ENCODE results near the gene USHBP1.

Gene USHBP1

DNA sequence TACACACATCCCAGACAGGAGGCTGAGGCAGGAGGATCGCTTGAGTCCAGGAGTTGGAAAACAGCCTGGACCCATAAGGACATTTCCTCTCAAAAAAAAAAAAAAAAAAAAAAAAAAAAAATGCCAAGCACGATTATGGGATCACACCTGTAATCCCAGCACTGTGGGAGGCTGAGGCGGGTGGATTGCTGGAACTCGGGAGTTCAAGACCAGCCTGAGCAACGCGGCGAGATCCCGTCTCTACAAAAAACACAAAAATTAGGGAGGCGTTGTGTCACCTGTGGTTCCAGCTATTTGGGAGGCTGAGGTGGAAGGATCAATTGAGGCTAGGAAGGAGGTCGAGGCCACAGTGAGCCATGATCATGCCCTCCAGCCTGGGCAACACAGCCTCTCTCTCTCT lies 39.5 kb downstream of the USHBP1 start:
- no peak overlapping the region for H3K27ac ChIP-seq (ENCODE audit: low read length)
- H3K27me3 ChIP-seq (ENCODE audit: insufficient read depth, low read length, poor library complexity) = no peaks in the 10 kb centered on the region
- H3K9ac ChIP-seq (ENCODE audit: low read depth, low read length) = no peak overlapping the region; the same call in 1 of the 2 replicates
- peaks cover 26% of the 10 kb centered on the region for H3K4me1 ChIP-seq (ENCODE audit: insufficient read depth, low read length)
- H3K4me2 ChIP-seq (ENCODE audit: insufficient read depth, low read length) = peak overlapping the region; percentile 86
- TF ChIP-seq, protein P1, sequence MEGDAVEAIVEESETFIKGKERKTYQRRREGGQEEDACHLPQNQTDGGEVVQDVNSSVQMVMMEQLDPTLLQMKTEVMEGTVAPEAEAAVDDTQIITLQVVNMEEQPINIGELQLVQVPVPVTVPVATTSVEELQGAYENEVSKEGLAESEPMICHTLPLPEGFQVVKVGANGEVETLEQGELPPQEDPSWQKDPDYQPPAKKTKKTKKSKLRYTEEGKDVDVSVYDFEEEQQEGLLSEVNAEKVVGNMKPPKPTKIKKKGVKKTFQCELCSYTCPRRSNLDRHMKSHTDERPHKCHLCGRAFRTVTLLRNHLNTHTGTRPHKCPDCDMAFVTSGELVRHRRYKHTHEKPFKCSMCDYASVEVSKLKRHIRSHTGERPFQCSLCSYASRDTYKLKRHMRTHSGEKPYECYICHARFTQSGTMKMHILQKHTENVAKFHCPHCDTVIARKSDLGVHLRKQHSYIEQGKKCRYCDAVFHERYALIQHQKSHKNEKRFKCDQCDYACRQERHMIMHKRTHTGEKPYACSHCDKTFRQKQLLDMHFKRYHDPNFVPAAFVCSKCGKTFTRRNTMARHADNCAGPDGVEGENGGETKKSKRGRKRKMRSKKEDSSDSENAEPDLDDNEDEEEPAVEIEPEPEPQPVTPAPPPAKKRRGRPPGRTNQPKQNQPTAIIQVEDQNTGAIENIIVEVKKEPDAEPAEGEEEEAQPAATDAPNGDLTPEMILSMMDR (IDR thresholded peaks at IDR 0.05; ENCODE audit: borderline replicate concordance, extremely low read depth, low read length, poor library complexity, severe bottlenecking) = no peak
- no peak for TF ChIP-seq EZH2 (IDR thresholded peaks at IDR 0.05; ENCODE audit: borderline replicate concordance, low read depth, low read length, severe bottlenecking)
- no peaks in the 10 kb centered on the region for H3K79me2 ChIP-seq (ENCODE audit: insufficient read depth, low read length)
- peaks cover 4% of the 10 kb centered on the region for H3K36me3 ChIP-seq (ENCODE audit: insufficient read depth, low read length)
- no peak overlapping the region for H2AFZ ChIP-seq (ENCODE audit: low read depth, low read length)
- no peak for ATAC-seq (ENCODE audit: insufficient read depth, low read depth)
- H3K9me3 ChIP-seq (ENCODE audit: insufficient read depth, low read length, severe bottlenecking) = no peaks in the 10 kb centered on the region
- no peak for DNase-seq
- peaks cover 6% of the 10 kb centered on the region for H4K20me1 ChIP-seq (ENCODE audit: insufficient read depth, low read length)
- no peak overlapping the region for H3K4me3 ChIP-seq (ENCODE audit: low read depth in 1 of 2, low read length in 2 of 2)

DNA sequence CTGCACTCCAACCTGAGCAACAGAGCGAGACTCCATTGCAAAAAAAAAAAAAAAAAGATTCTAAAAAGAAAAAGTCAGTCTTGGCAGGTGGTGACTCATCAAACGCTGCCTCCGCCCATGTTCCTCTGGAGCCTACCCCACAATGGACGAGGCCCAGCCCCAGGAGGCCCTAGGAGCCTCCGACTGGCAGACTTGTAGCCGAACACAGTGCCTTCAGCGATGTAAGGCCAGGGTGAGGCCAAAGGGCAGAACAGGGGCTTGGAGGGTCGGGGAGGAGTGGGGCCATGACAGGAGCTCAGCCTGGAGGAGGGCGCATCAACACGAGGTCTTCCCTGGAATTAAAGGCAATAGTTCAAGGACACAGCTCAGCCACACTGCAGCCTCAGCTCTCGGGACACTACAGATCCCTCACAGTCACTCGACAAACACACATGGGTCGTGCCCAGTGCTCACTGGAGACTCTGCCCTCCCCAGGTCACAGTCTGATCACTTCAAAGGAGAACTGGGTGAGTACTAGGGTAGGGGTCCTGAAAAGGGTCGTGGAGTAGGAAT lies 44.3 kb downstream of the USHBP1 start:
- Histone ChIP-seq H3K9ac (ENCODE audit: low read depth, low read length) (no peak overlapping the region), H2AFZ (ENCODE audit: low read depth, low read length) (no peak overlapping the region), H3K79me2 (ENCODE audit: insufficient read depth, low read length) (peaks cover 7% of the 10 kb centered on the region), H3K9me3 (ENCODE audit: insufficient read depth, low read length, severe bottlenecking) (no peaks in the 10 kb centered on the region), H3K4me3 (ENCODE audit: low read depth in 1 of 2, low read length in 2 of 2) (no peak overlapping the region), H3K4me2 (ENCODE audit: insufficient read depth, low read length) (no peak overlapping the region), H3K27ac (ENCODE audit: low read length) (no peak overlapping the region), H4K20me1 (ENCODE audit: insufficient read depth, low read length) (no peaks in the 10 kb centered on the region), H3K27me3 (ENCODE audit: insufficient read depth, low read length, poor library complexity) (no peaks in the 10 kb centered on the region), H3K36me3 (ENCODE audit: insufficient read depth, low read length) (peaks cover 29% of the 10 kb centered on the region), H3K4me1 (ENCODE audit: insufficient read depth, low read length) (peaks cover 13% of the 10 kb centered on the region)
- no peak for TF ChIP-seq EZH2 (IDR thresholded peaks at IDR 0.05; ENCODE audit: borderline replicate concordance, low read depth, low read length, severe bottlenecking)
- TF ChIP-seq, protein P1 (IDR thresholded peaks at IDR 0.05; ENCODE audit: borderline replicate concordance, extremely low read depth, low read length, poor library complexity, severe bottlenecking) = no peak
- DNase-seq = no peak
- ATAC-seq (ENCODE audit: insufficient read depth, low read depth) = no peak

DNA sequence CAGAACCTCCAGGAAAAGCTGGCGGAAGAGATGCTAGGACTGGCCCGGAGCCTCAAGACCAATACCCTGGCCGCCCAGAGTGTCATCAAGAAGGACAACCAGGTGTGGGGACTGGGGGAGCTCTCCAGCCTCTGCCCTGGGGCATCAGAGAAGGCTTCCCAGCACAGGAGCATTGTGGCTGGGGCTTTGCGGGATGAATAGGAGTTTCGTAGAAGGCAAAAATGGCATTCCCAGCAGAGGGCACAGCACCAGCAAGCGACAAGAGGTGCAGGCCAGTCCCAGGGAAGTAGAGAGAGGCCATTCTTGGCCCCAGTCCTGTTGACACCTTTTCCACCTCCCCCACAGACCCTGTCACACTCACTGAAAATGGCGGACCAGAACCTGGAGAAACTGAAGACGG lies 45.3 kb downstream of the USHBP1 start:
- H3K9me3 ChIP-seq (ENCODE audit: insufficient read depth, low read length, severe bottlenecking) = no peaks in the 10 kb centered on the region
- no peak overlapping the region for H2AFZ ChIP-seq (ENCODE audit: low read depth, low read length)
- TF ChIP-seq, protein P1 (IDR thresholded peaks at IDR 0.05; ENCODE audit: borderline replicate concordance, extremely low read depth, low read length, poor library complexity, severe bottlenecking) = no peak
- TF ChIP-seq EZH2 (IDR thresholded peaks at IDR 0.05; ENCODE audit: borderline replicate concordance, low read depth, low read length, severe bottlenecking) = no peak
- no peak overlapping the region for H3K4me3 ChIP-seq (ENCODE audit: low read depth in 1 of 2, low read length in 2 of 2)
- no peak overlapping the region for H3K4me2 ChIP-seq (ENCODE audit: insufficient read depth, low read length)
- peaks cover 15% of the 10 kb centered on the region for H3K4me1 ChIP-seq (ENCODE audit: insufficient read depth, low read length)
- ATAC-seq (ENCODE audit: insufficient read depth, low read depth) (no peak), DNase-seq (no peak)
- H3K36me3 ChIP-seq (ENCODE audit: insufficient read depth, low read length) = peaks cover 29% of the 10 kb centered on the region
- no peak overlapping the region for H3K27ac ChIP-seq (ENCODE audit: low read length)
- H3K9ac ChIP-seq (ENCODE audit: low read depth, low read length) = no peak overlapping the region
- H3K27me3 ChIP-seq (ENCODE audit: insufficient read depth, low read length, poor library complexity) = no peaks in the 10 kb centered on the region
- H3K79me2 ChIP-seq (ENCODE audit: insufficient read depth, low read length) = peaks cover 7% of the 10 kb centered on the region
- no peaks in the 10 kb centered on the region for H4K20me1 ChIP-seq (ENCODE audit: insufficient read depth, low read length)
